Measurements from ENCODE around the gene DNAJC3.

DNA sequence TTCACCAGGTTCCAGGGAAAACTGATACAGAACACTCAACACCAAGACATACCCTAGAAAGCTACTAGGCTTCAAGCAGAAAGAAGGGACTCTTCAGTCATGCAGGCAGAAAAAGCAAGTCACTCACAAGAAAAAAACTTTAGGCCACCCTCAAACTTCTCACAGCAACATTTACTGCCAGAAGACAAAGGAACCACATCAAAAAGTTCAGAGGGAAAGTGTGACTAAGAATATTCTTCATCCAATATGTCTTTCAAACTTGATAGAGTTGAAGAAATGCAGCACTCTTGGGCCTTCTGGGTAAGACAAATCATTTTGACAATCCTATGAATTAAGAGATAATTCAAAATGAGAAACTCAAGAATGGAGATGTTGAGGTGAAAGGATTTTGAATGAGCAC lies 40.1 kb upstream of the DNAJC3 start:
- no peak for TF ChIP-seq POLR2A (IDR thresholded peaks at IDR 0.05)
- TF ChIP-seq, protein P1, sequence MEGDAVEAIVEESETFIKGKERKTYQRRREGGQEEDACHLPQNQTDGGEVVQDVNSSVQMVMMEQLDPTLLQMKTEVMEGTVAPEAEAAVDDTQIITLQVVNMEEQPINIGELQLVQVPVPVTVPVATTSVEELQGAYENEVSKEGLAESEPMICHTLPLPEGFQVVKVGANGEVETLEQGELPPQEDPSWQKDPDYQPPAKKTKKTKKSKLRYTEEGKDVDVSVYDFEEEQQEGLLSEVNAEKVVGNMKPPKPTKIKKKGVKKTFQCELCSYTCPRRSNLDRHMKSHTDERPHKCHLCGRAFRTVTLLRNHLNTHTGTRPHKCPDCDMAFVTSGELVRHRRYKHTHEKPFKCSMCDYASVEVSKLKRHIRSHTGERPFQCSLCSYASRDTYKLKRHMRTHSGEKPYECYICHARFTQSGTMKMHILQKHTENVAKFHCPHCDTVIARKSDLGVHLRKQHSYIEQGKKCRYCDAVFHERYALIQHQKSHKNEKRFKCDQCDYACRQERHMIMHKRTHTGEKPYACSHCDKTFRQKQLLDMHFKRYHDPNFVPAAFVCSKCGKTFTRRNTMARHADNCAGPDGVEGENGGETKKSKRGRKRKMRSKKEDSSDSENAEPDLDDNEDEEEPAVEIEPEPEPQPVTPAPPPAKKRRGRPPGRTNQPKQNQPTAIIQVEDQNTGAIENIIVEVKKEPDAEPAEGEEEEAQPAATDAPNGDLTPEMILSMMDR (IDR thresholded peaks at IDR 0.05), result no peak
